CD14-positive monocyte (primary cell): ENCODE measurements around the gene IGSF9B. TPM values are rescaled to one million over a fixed set of nuclear protein-coding genes. Genes with fewer than 3 reads are reported as not detected.

Experiments used
- DNase-seq, 3 donors: peaks; one replicate each; pipeline ENCODE4 v3.0.0-alpha.2; 2011 to 2022
- H2AFZ ChIP-seq: 2 replicates; pipeline ENCODE4 v1.6.0; 2012; ENCODE audit warnings: mild to moderate bottlenecking, low read depth, low read length, inconsistent platforms; ENCODE audit not compliant: insufficient read depth, poor library complexity, severe bottlenecking
- H3K27ac ChIP-seq, 2 donors: 1 replicate in 1 of 2; 2 replicates in 1 of 2; pipeline ENCODE4 v1.5.1; 2012 to 2013; ENCODE audit warnings: low read length in 2 of 2, control low read depth in 1 of 2, inconsistent platforms in 1 of 2, low read depth in 1 of 2, mild to moderate bottlenecking in 1 of 2
- H3K27me3 ChIP-seq, 2 donors: one replicate each; pipeline versions ENCODE4 v1.6.0 to v1.6.1; 2011 to 2013; ENCODE audit warnings: low read length in 2 of 2; ENCODE audit not compliant: control insufficient read depth in 2 of 2, insufficient read depth in 2 of 2
- H3K36me3 ChIP-seq, 2 donors: replicated peaks in 1 of 2; 1 replicate in 1 of 2; 2 replicates in 1 of 2; pipeline versions ENCODE4 v1.5.1 to v1.6.1; 2012 to 2013; ENCODE audit warnings: low read length in 2 of 2, control low read depth in 1 of 2, inconsistent platforms in 1 of 2, mild to moderate bottlenecking in 1 of 2; ENCODE audit not compliant: insufficient read depth in 2 of 2, control insufficient read depth in 1 of 2
- H3K4me1 ChIP-seq, 2 donors: 1 replicate in 1 of 2; 2 replicates in 1 of 2; pipeline versions ENCODE4 v1.5.1 to v1.6.1; 2012 to 2013; ENCODE audit warnings: low read length in 2 of 2, control low read depth in 1 of 2, inconsistent platforms in 1 of 2, mild to moderate bottlenecking in 1 of 2, moderate library complexity in 1 of 2; ENCODE audit not compliant: insufficient read depth in 2 of 2, control insufficient read depth in 1 of 2
- H3K4me2 ChIP-seq: replicated peaks from 2 replicates; pipeline ENCODE3; 2012; ENCODE audit warnings: low read length, moderate library complexity, mild to moderate bottlenecking; ENCODE audit not compliant: poor library complexity, severe bottlenecking; ENCODE audit errors: extremely low read depth
- H3K4me3 ChIP-seq, 3 experiments: fragments of 200-600 bp in 1 of 3; sonication (generic) in 1 of 3; replicated peaks in 1 of 3; 1 replicate in 2 of 3; 2 replicates in 1 of 3; pipeline ENCODE4 v1.5.1; 2011 to 2013; ENCODE audit warnings: low read length in 3 of 3, mild to moderate bottlenecking in 3 of 3, control low read depth in 2 of 3, low read depth in 2 of 3, inconsistent platforms in 1 of 3, moderate library complexity in 1 of 3
- H3K79me2 ChIP-seq: 2 replicates; pipeline ENCODE4 v1.6.0; 2012; ENCODE audit warnings: mild to moderate bottlenecking, control low read depth, inconsistent platforms, low read length, moderate library complexity; ENCODE audit not compliant: insufficient read depth
- H3K9ac ChIP-seq: 2 replicates; pipeline ENCODE4 v1.6.0; 2017; ENCODE audit warnings: low read length, mild to moderate bottlenecking; ENCODE audit not compliant: insufficient read depth, poor library complexity, severe bottlenecking
- H3K9me3 ChIP-seq, 2 donors: replicated peaks in 1 of 2; 1 replicate in 1 of 2; 2 replicates in 1 of 2; pipeline versions ENCODE4 v1.5.1 to v1.6.1; 2012 to 2013; ENCODE audit warnings: low read length in 2 of 2, control low read depth in 1 of 2; ENCODE audit not compliant: control insufficient read depth in 1 of 2, insufficient read depth in 1 of 2
- H4K20me1 ChIP-seq: 2 replicates; pipeline ENCODE4 v1.6.0; 2012; ENCODE audit warnings: mild to moderate bottlenecking, low read length, control low read depth, moderate library complexity; ENCODE audit not compliant: insufficient read depth
- H3K27ac Mint-ChIP-seq, 7 donors: one replicate each; pipeline ENCODE4 v1.8.0; 2020; ENCODE audit warnings: mild to moderate bottlenecking in 7 of 7, mixed read lengths in 7 of 7, moderate library complexity in 6 of 7, inconsistent platforms in 2 of 7
- H3K27me3 Mint-ChIP-seq, 3 donors: one replicate each; pipeline ENCODE4 v1.8.0; 2021 to 2022; ENCODE audit warnings: low read depth in 3 of 3, mild to moderate bottlenecking in 3 of 3, mixed read lengths in 3 of 3, moderate library complexity in 3 of 3, inconsistent platforms in 1 of 3
- H3K36me3 Mint-ChIP-seq, 2 donors: one replicate each; pipeline ENCODE4 v1.8.0; 2020; ENCODE audit warnings: mixed read lengths in 2 of 2, inconsistent platforms in 1 of 2, mild to moderate bottlenecking in 1 of 2
- H3K4me1 Mint-ChIP-seq: one replicate; pipeline ENCODE4 v1.8.0; 2020; ENCODE audit warnings: mild to moderate bottlenecking, mixed read lengths
- H3K4me3 Mint-ChIP-seq, 2 donors: one replicate each; pipeline ENCODE4 v1.8.0; 2020; ENCODE audit warnings: mild to moderate bottlenecking in 2 of 2, mixed read lengths in 2 of 2, moderate library complexity in 1 of 2
- H3K9me3 Mint-ChIP-seq, 7 donors: one replicate each; pipeline ENCODE4 v1.8.0; 2020 to 2022; ENCODE audit warnings: mixed read lengths in 7 of 7, mild to moderate bottlenecking in 6 of 7, moderate library complexity in 6 of 7, inconsistent platforms in 2 of 7
- CTCF ChIP-seq: fragments of 200-600 bp; IDR thresholded peaks from one replicate; pipeline ENCODE4 v1.8.0; 2022; ENCODE audit warnings: antibody characterized with exemption, mild to moderate bottlenecking
- WGBS: methylation state at CpG from one replicate; pipeline ENCODE4 v1.1.5; 2013; ENCODE audit warnings: missing lambda C conversion rate; ENCODE audit not compliant: insufficient coverage; 5-methylcytosine and 5-hydroxymethylcytosine counted together
- intact Hi-C, 2 donors: fragments of 100-400 bp; cut with micrococcal nuclease; formaldehyde crosslinking; loops; one replicate each; pipeline versions ENCODE4 v1.15.0 to v1.15.1; 2023
- polyA plus RNA-seq, 3 donors: library from polyadenylated mRNA; depleted of rRNA in 1 of 3; unstranded in 2 of 3; stranded (reverse) in 1 of 3; fragments of 300-500 nt in 2 of 3; fragments of >200 nt in 1 of 3; fragmentation: Illumina TruSeq in 2 of 3; gene quantifications; 1 replicate in 2 of 3; 2 replicates in 1 of 3; pipeline ENCODE4 v1.2.3, GENCODE V29; 2012 to 2021

IGSF9B gene
- polyA plus RNA-seq, 3 donors, result not detected

- H3K79me2 ChIP-seq, result no peaks in the 10 kb centered on the region
- Mint-ChIP-seq H3K27me3 (peaks cover 31 to 39% (median 33%) of the 10 kb centered on the region in 3 donors), H3K27ac (no peak overlapping the region), H3K4me3 (no peak overlapping the region), H3K9me3 (peaks cover 0 to 6% (median 0%) of the 10 kb centered on the region in 7 donors), H3K4me1 (no peaks in the 10 kb centered on the region), H3K36me3 (no peaks in the 10 kb centered on the region)
- no peak overlapping the region for H2AFZ ChIP-seq
- H3K27ac ChIP-seq, result no peak overlapping the region
- no peak overlapping the region for H3K4me2 ChIP-seq
- TF ChIP-seq CTCF, result no peak
- H3K4me1 ChIP-seq, result no peaks in the 10 kb centered on the region
- no peak overlapping the region for H3K4me3 ChIP-seq
- no peaks in the 10 kb centered on the region for H4K20me1 ChIP-seq
- DNase-seq, result no peak
- WGBS, result 88% methylated on average over 12 of the region's 12 CpGs
- peaks cover 10 to 27% of the 10 kb centered on the region in 2 donors for H3K27me3 ChIP-seq
- peaks cover 0 to 8% of the 10 kb centered on the region in 2 donors for H3K9me3 ChIP-seq
- intact Hi-C loops, result no loop called here
- H3K9ac ChIP-seq, result no peak overlapping the region
- no peaks in the 10 kb centered on the region for H3K36me3 ChIP-seq
These were observed 6.3 kb downstream of the IGSF9B start for GRCh38 chr11:133950421-133950820.

GRCh38 chr11:133949129-133949528 is 7.6 kb downstream of the IGSF9B start:
- no peak overlapping the region for H3K27ac Mint-ChIP-seq
- Histone ChIP-seq H2AFZ (no peak overlapping the region), H3K9me3 (no peaks in the 10 kb centered on the region), H3K9ac (no peak overlapping the region), H3K36me3 (no peaks in the 10 kb centered on the region), H3K4me2 (no peak overlapping the region), H4K20me1 (no peaks in the 10 kb centered on the region), H3K27me3 (peaks cover 0 to 14% of the 10 kb centered on the region in 2 donors), H3K27ac (no peak overlapping the region), H3K4me3 (no peak overlapping the region), H3K4me1 (no peaks in the 10 kb centered on the region), H3K79me2 (no peaks in the 10 kb centered on the region)
- no peak overlapping the region for H3K4me3 Mint-ChIP-seq
- peaks cover 0 to 2% (median 0%) of the 10 kb centered on the region in 7 donors for H3K9me3 Mint-ChIP-seq
- no peak for TF ChIP-seq CTCF
- H3K36me3 Mint-ChIP-seq, result no peaks in the 10 kb centered on the region
- H3K27me3 Mint-ChIP-seq, result peaks cover 19 to 26% (median 20%) of the 10 kb centered on the region in 3 donors
- intact Hi-C loops, result no loop called here
- H3K4me1 Mint-ChIP-seq, result no peaks in the 10 kb centered on the region
- WGBS, result 70% methylated on average over 2 of the region's 6 CpGs
- DNase-seq, result no peak
